Epithelial cell of proximal tubule (primary cell): ENCODE results near the gene WNT7B. TPM values are rescaled to one million over a fixed set of nuclear protein-coding genes. Genes with fewer than 3 reads are reported as not detected.

ENCODE experiments used
- DNase-seq: peaks from one replicate; pipeline ENCODE4 v3.0.0-alpha.2; 2011; ENCODE audit warnings: low read depth
- H3K4me3 ChIP-seq: 2 replicates; pipeline ENCODE4 v1.5.1; 2011; ENCODE audit warnings: low read depth, mild to moderate bottlenecking, low read length
- total RNA-seq: library from RNA; depleted of rRNA; stranded (reverse); fragments of >200 nt; gene quantifications from 2 replicates; pipeline ENCODE4 v1.2.3, GENCODE V29; 2015
- TF ChIP-seq, protein P1 (sequence below): conservative IDR thresholded peaks from 2 replicates; pipeline ENCODE4 v1.5.1; 2012; ENCODE audit warnings: low read depth, mild to moderate bottlenecking, low read length

Gene WNT7B
- total RNA-seq, 1 donor from 2014 or later: 30.1 TPM

DNA sequence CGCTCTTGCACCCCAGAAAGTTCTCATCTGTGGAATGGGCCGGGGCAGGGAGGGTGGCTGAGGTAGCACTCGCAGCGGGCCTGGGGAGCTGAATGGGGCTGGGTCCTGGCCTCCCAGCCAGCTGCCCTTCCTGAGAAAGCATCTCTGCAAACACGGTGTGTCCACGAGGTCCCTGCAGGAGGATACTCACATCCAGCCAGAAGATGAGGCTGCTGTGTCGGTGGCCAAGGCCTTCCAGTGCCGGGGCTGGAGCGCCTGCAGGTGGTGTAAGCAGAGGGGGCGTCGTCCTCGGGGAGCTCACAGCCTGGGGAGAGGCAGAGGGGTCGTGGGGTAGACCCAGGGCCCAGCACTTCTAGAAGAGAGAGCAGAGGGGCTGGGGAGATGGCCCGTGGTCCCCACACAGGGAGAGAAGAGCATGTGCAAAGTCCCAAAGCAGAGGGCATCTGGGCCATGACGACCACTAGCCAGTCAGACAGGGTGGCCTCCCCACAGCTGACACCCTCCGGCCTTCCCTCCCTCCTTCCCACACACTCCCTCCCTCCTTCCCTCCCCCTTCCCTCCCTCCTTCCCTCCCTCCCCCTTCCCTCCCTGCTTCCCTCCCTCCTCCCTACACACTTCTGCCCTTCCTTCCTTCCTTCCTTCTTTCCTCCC is 97.9 kb downstream of the WNT7B start:
- H3K4me3 ChIP-seq: no peak overlapping the region
- no peak for DNase-seq
- TF ChIP-seq, protein P1, sequence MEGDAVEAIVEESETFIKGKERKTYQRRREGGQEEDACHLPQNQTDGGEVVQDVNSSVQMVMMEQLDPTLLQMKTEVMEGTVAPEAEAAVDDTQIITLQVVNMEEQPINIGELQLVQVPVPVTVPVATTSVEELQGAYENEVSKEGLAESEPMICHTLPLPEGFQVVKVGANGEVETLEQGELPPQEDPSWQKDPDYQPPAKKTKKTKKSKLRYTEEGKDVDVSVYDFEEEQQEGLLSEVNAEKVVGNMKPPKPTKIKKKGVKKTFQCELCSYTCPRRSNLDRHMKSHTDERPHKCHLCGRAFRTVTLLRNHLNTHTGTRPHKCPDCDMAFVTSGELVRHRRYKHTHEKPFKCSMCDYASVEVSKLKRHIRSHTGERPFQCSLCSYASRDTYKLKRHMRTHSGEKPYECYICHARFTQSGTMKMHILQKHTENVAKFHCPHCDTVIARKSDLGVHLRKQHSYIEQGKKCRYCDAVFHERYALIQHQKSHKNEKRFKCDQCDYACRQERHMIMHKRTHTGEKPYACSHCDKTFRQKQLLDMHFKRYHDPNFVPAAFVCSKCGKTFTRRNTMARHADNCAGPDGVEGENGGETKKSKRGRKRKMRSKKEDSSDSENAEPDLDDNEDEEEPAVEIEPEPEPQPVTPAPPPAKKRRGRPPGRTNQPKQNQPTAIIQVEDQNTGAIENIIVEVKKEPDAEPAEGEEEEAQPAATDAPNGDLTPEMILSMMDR: no peak

DNA sequence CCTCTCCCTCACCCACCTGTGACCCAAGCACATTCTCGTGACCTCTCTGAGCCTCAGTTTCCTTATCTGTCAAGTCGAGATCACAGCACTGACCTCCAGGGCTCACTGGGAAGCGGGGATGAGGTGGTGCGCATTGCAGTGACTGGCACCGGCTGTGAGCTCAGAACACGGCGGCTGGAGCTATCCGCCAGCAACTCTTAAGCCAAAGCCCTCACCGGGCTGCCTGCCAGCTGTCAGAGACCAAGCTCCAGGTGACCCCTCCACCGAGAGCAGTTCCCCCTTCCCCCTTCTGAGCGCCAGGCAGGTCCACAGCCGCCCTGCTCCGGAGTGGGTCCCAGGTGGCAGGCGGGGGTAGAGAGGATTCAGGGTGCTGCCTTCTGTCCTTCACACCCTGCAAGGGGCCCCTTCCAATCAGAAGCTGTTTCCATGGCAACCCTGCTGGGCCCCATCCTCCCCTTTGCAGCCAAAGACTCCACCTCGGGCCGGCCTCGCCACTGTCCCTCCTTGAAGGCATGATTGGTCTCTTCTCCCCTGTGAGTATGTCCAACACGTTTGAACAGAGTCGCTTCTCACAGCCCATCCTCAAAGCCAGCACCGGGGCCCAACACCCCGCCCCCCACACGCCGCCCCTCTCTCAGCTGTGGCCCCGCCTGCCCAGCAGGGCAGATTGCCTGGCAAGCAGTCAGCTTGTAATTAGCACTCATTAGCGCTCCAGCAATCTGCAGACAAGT is 98.7 kb downstream of the WNT7B start:
- TF ChIP-seq, protein P1: no peak
- no peak for DNase-seq
- H3K4me3 ChIP-seq: no peak overlapping the region

DNA sequence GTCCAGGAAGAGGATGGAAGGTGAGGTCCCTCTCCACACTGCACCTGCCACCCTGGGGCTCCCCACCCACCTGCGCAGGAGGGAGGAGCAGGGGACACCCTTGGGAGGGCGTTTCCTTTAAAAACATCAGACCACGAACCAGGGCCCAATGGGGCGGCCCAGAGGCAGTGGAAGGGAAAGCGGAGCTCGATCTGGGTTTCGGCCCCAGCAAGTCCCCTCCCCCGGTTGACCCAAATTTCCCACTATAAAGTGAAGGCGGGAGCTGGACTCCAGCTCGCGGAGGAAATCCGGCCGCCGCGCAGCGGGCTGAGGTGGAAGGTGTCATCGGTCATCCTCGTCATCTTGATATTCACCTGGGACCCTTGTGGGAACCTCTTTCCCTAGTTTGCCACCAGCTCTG is 99.3 kb downstream of the WNT7B start:
- DNase-seq: no peak
- TF ChIP-seq, protein P1: no peak
- H3K4me3 ChIP-seq: no peak overlapping the region

DNA sequence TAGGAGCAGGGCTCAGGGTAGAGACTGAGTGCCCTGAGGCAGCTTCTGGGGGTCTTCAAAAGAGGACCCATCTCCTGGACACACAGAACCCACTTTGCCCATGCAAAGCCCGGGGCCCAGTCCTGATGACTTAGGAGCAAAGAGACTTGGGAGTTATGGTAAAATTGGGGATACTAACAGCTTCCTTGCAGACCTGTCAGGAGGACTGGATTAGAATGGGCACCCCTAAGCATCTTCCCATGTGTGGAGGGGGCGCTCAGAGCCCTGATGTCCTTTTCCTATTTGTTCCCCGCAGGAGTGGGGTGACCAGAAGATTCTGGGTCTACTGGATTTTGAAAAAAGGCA is 100.0 kb downstream of the WNT7B start:
- DNase-seq: no peak
- TF ChIP-seq, protein P1: no peak
- no peak overlapping the region for H3K4me3 ChIP-seq

DNA sequence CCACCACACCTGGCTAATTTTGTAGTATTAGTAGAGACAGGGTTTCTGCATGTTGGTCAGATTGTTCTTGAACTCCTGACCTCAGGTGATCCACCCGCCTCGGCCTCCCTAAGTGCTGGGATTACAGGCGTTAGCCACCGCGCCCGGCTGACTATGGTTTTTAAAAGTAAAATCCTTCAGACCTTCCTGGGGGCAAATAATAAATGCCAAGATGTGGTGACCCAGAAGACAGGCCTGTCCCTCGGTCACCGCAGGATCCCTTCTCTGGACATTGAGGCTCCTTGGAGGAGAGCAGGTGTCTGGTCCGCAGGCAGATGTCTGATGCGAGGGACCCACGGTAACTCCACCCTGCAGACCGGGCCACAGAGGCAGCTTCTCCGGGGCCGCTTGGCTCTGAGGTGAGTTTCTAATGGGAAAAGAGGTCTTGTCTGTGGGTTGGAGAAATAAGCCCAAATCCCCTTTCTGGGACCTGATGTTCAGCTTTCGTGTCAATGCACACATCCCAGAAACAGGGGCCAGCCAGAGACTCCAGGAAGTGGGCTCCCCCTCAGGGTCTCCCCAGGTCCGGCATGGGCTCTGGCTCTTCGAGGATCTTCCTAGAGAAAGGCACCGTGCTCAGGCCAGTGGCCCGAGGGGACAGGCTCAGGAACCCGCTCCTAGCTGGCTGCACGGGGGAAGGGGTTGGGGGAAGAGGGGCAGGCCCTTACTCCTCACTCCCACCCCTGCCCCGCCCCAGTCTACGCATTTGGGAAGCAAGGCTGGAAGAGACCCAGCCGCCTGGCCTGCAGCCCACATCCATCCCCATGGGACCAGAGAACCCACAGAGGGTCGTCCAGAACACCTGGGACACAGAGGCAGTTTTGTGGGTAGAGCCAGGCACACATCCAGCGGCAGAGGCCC is 100.6 kb downstream of the WNT7B start:
- DNase-seq: no peak
- TF ChIP-seq, protein P1: no peak
- H3K4me3 ChIP-seq: no peak overlapping the region

DNA sequence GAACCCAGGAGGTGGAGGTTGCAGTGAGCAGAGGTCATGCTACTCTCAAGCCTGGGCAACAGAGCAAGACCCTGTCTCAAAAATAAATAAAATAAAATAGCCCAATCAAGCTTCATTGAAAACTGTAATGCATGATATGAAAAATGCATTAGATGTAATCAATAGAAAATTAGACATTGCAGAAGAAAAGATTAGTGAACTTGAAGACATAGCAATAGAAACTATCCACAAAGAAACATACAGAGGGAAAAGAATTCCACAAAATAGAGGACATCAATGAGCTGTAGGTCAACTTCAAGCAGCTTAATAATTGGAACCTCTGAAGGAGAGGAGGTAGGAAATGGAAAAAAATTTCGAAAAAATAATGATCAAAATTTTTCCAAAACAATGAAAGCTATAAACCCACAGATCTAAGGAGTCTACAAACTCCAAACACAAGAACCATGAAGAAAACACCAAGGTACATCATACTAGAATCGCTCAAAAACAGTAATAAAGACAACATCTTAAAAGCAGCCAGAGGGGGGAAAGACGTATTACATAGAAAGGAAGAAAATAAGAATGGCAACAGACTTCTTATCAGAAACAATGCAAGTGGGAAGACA is 104.2 kb downstream of the WNT7B start:
- no peak overlapping the region for H3K4me3 ChIP-seq
- DNase-seq: no peak
- TF ChIP-seq, protein P1: no peak
